Muscle of leg (tissue), 16 donors: ENCODE measurements around the gene ACBD6. TPM values are rescaled to one million over a fixed set of nuclear protein-coding genes. Genes with fewer than 3 reads are reported as not detected.
"Not testable (repeated sequence)": the region's sequence is repeated elsewhere in the genome, so short reads cannot be mapped to it uniquely, and the experiment has no call there.

Experiments used
- DNase-seq: peaks from one replicate; pipeline ENCODE4 v3.0.0; 2013
- H3K27ac ChIP-seq: one replicate; pipeline ENCODE4 v1.5.1; 2013; ENCODE audit warnings: mild to moderate bottlenecking, low read length, control low read depth
- H3K27me3 ChIP-seq: one replicate; pipeline ENCODE4 v1.6.1; 2013; ENCODE audit warnings: low read length; ENCODE audit not compliant: control insufficient read depth, insufficient read depth
- H3K36me3 ChIP-seq: one replicate; pipeline ENCODE4 v1.6.1; 2013; ENCODE audit warnings: low read length; ENCODE audit not compliant: control insufficient read depth, insufficient read depth
- H3K4me1 ChIP-seq: one replicate; pipeline ENCODE4 v1.6.1; 2013; ENCODE audit warnings: low read length; ENCODE audit not compliant: control insufficient read depth, insufficient read depth
- H3K4me3 ChIP-seq: one replicate; pipeline ENCODE4 v1.5.1; 2013; ENCODE audit warnings: low read length, control low read depth
- H3K9me3 ChIP-seq: replicated peaks from 2 replicates; pipeline ENCODE4 v1.6.1; 2013; ENCODE audit warnings: low read depth, low read length; ENCODE audit not compliant: control insufficient read depth
- WGBS: methylation state at CpG from one replicate; pipeline ENCODE4 v1.1.5; 2013; ENCODE audit warnings: missing lambda C conversion rate; ENCODE audit not compliant: insufficient coverage; 5-methylcytosine and 5-hydroxymethylcytosine counted together
- long read RNA-seq, 11 donors: transcript quantifications; one replicate each; lab custom pipeline, GENCODE V29; 2026
- polyA plus RNA-seq, 8 donors: library from polyadenylated mRNA; unstranded; fragments of 120-200 nt; gene quantifications; one replicate each; pipeline versions ENCODE4 v1.2.1 to v1.2.3, GENCODE V29; 2013; ENCODE audit warnings: inconsistent platforms in 1 of 8, low replicate concordance in 1 of 8; ENCODE audit not compliant: insufficient read length in 8 of 8, insufficient read depth in 1 of 8
- total RNA-seq: library from RNA; stranded (reverse); fragments of 120-200 nt; gene quantifications from one replicate; pipeline ENCODE4 v1.2.4, GENCODE V29; 2013

ACBD6 gene
- total RNA-seq (51.6 TPM), polyA plus RNA-seq (10 to 100 TPM; 43.8 to 53.6 (median 48.3) TPM)
- long read RNA-seq, donor 1, transcript ACBD6-201 (8 exons, 1,670 nt): major isoform, 6 of 6 reads
- long read RNA-seq, donor 1, partial matches to known transcripts: 0 of 6 reads
- long read RNA-seq, donor 1, other reads (novel, unspliced or antisense): 0 of 6 reads
- long read RNA-seq, donor 2, partial matches to known transcripts: 0 of 2 reads
- long read RNA-seq, donor 2, other reads (novel, unspliced or antisense): 0 of 2 reads
- long read RNA-seq, donor 3, transcript ACBD6-201 (8 exons, 1,670 nt): major isoform, 10 of 10 reads
- long read RNA-seq, donor 3, partial matches to known transcripts: 0 of 10 reads
- long read RNA-seq, donor 3, other reads (novel, unspliced or antisense): 0 of 10 reads
- long read RNA-seq, donor 4, transcript ACBD6-201 (8 exons, 1,670 nt): major isoform, 9 of 9 reads
- long read RNA-seq, donor 4, partial matches to known transcripts: 0 of 9 reads
- long read RNA-seq, donor 4, other reads (novel, unspliced or antisense): 0 of 9 reads
- long read RNA-seq, donor 5, transcript ACBD6-201 (8 exons, 1,670 nt): major isoform, 25 of 25 reads
- long read RNA-seq, donor 5, partial matches to known transcripts: 0 of 25 reads
- long read RNA-seq, donor 5, other reads (novel, unspliced or antisense): 0 of 25 reads
- long read RNA-seq, donor 6, transcript ACBD6-201 (8 exons, 1,670 nt): major isoform, 21 of 26 reads
- long read RNA-seq, donor 6, partial matches to known transcripts: 5 of 26 reads
- long read RNA-seq, donor 6, other reads (novel, unspliced or antisense): 0 of 26 reads
- long read RNA-seq, donor 7, transcript ACBD6-201 (8 exons, 1,670 nt): major isoform, 7 of 7 reads
- long read RNA-seq, donor 7, partial matches to known transcripts: 0 of 7 reads
- long read RNA-seq, donor 7, other reads (novel, unspliced or antisense): 0 of 7 reads
- long read RNA-seq, donor 8, transcript ACBD6-201 (8 exons, 1,670 nt): major isoform, 5 of 5 reads
- long read RNA-seq, donor 8, partial matches to known transcripts: 0 of 5 reads
- long read RNA-seq, donor 8, other reads (novel, unspliced or antisense): 0 of 5 reads
- long read RNA-seq, donor 9, transcript ACBD6-201 (8 exons, 1,670 nt): major isoform, 6 of 6 reads
- long read RNA-seq, donor 9, partial matches to known transcripts: 0 of 6 reads
- long read RNA-seq, donor 9, other reads (novel, unspliced or antisense): 0 of 6 reads
- long read RNA-seq, donor 10, transcript ACBD6-201 (8 exons, 1,670 nt): major isoform, 13 of 13 reads
- long read RNA-seq, donor 10, partial matches to known transcripts: 0 of 13 reads
- long read RNA-seq, donor 10, other reads (novel, unspliced or antisense): 0 of 13 reads
- long read RNA-seq, donor 11, transcript ACBD6-201 (8 exons, 1,670 nt): major isoform, 7 of 7 reads
- long read RNA-seq, donor 11, partial matches to known transcripts: 0 of 7 reads
- long read RNA-seq, donor 11, other reads (novel, unspliced or antisense): 0 of 7 reads

- Histone ChIP-seq H3K4me1 (peaks cover 9% of the 10 kb centered on the region), H3K9me3 (no peaks in the 10 kb centered on the region), H3K27ac (peak within 1 kb of the TSS; percentile 99), H3K27me3 (no peaks in the 10 kb centered on the region), H3K36me3 (no peaks in the 10 kb centered on the region), H3K4me3 (peak within 1 kb of the TSS; percentile 97)
- peak; percentile 95 for DNase-seq
- under 1% methylated on average over 77 of the region's 83 CpGs for WGBS
These were observed at the start of gene ACBD6 for GRCh38 chr1:180502361-180503279. TSS of gene ACBD6 (minus strand) at chr1:180502577. CDS start at chr1:180502266, 311 bp downstream.

GRCh38 chr1:180551997-180552396, 49.6 kb upstream of the ACBD6 start:
- 67% methylated on average over 1 of the region's 1 CpG for WGBS
- H3K27me3 ChIP-seq: no peaks in the 10 kb centered on the region
- no peaks in the 10 kb centered on the region for H3K9me3 ChIP-seq
- H3K27ac ChIP-seq: no peak overlapping the region
- H3K36me3 ChIP-seq: no peaks in the 10 kb centered on the region
- no peak overlapping the region for H3K4me3 ChIP-seq
- no peaks in the 10 kb centered on the region for H3K4me1 ChIP-seq
- DNase-seq: no peak

- Histone ChIP-seq H3K4me3 (no peak overlapping the region), H3K9me3 (no peaks in the 10 kb centered on the region), H3K27me3 (no peaks in the 10 kb centered on the region), H3K4me1 (no peaks in the 10 kb centered on the region), H3K36me3 (no peaks in the 10 kb centered on the region), H3K27ac (no peak overlapping the region)
- WGBS: no CpG with 5 or more reads among the region's 3 CpGs
- DNase-seq: no peak
These were observed 47.9 kb upstream of the ACBD6 start for GRCh38 chr1:180550241-180550640.

GRCh38 chr1:180549770-180550169, 47.4 kb upstream of the ACBD6 start:
- not testable (repeated sequence) for H3K4me1 ChIP-seq, DNase-seq, H3K4me3 ChIP-seq, H3K36me3 ChIP-seq, H3K27me3 ChIP-seq, H3K9me3 ChIP-seq, H3K27ac ChIP-seq
- WGBS: no CpG with 5 or more reads among the region's 8 CpGs

GRCh38 chr1:180548686-180549317, 46.4 kb upstream of the ACBD6 start:
- 84% methylated on average over 4 of the region's 7 CpGs for WGBS
- H3K27me3 ChIP-seq: no peaks in the 10 kb centered on the region
- H3K27ac ChIP-seq: no peak overlapping the region

GRCh38 chr1:180545991-180546390, 43.6 kb upstream of the ACBD6 start:
- Histone ChIP-seq H3K4me1 (peaks cover 9% of the 10 kb centered on the region), H3K9me3 (no peaks in the 10 kb centered on the region), H3K27ac (no peak overlapping the region), H3K36me3 (no peaks in the 10 kb centered on the region), H3K27me3 (no peaks in the 10 kb centered on the region), H3K4me3 (no peak overlapping the region)
- no peak for DNase-seq
- WGBS: no CpG with 5 or more reads among the region's 1 CpG

More at GRCh38 chr1:180548686-180549317, 46.4 kb upstream of the ACBD6 start:
- DNase-seq: no peak
- Histone ChIP-seq H3K4me3 (no peak overlapping the region), H3K9me3 (no peaks in the 10 kb centered on the region), H3K36me3 (no peaks in the 10 kb centered on the region), H3K4me1 (no peaks in the 10 kb centered on the region)

- no peak overlapping the region for H3K4me3 ChIP-seq
- 90% methylated on average over 4 of the region's 4 CpGs for WGBS
- H3K27ac ChIP-seq: no peak overlapping the region
- DNase-seq: no peak
- H3K9me3 ChIP-seq: no peaks in the 10 kb centered on the region
- H3K4me1 ChIP-seq: peaks cover 9% of the 10 kb centered on the region
- H3K36me3 ChIP-seq: no peaks in the 10 kb centered on the region
- H3K27me3 ChIP-seq: no peaks in the 10 kb centered on the region
These were observed 41.7 kb upstream of the ACBD6 start for GRCh38 chr1:180544050-180544449.

- Histone ChIP-seq H3K9me3 (no peaks in the 10 kb centered on the region), H3K27me3 (no peaks in the 10 kb centered on the region), H3K4me3 (no peak overlapping the region), H3K27ac (no peak overlapping the region), H3K36me3 (no peaks in the 10 kb centered on the region), H3K4me1 (peaks cover 9% of the 10 kb centered on the region)
- WGBS: no CpG with 5 or more reads among the region's 2 CpGs
- DNase-seq: peak; percentile 41
These were observed 40.4 kb upstream of the ACBD6 start for GRCh38 chr1:180542838-180543145.
